ENCODE measurements around the gene RTN4.

- no peak for TF ChIP-seq CTCF (IDR thresholded peaks at IDR 0.05; ENCODE audit: poor library complexity)
- no peak for TF ChIP-seq EZH2 (IDR thresholded peaks at IDR 0.05; ENCODE audit: borderline replicate concordance)
These were observed 84.0 kb downstream of the RTN4 start for GRCh38 chr2:54966165-54966832.
